Urothelium cell line (cell line): ENCODE results near the gene CFAP251.
"Not testable (repeated sequence)": the region's sequence is repeated elsewhere in the genome, so short reads cannot be mapped to it uniquely, and the experiment has no call there.

Source experiments
- DNase-seq: peaks from one replicate; pipeline ENCODE4 v3.0.0; 2011; ENCODE audit warnings: low spot score, mixed read lengths
- FAIRE-seq: peaks from 2 replicates; lab custom pipeline; 2011; peaks lifted over from hg19 to GRCh38; lab: Jason Lieb, UNC

Gene CFAP251

GRCh38 chr12:121899590-121899989 is 18.8 kb upstream of the CFAP251 start:
- FAIRE-seq (no peak), DNase-seq (no peak)

DNA sequence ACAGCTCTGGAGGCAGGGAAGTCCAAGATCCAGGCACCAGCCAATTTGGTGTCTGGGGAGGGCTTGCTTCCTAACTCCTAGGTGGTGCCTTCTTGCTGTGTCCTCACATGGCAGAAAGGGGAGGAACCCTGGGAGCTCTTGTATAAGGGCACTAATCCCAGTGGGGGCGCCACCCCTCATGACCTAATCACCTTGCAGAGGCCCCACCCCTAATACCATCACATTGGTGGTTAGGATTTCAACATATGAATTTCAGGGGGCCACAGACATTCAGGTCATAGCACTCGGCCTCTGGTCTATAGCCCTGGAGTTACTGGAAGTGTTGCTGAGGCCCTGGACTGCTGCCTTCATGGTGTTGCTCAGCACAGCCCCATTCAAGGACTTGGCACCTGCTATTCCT is 15.2 kb upstream of the CFAP251 start:
- FAIRE-seq (no peak), DNase-seq (no peak)

DNA sequence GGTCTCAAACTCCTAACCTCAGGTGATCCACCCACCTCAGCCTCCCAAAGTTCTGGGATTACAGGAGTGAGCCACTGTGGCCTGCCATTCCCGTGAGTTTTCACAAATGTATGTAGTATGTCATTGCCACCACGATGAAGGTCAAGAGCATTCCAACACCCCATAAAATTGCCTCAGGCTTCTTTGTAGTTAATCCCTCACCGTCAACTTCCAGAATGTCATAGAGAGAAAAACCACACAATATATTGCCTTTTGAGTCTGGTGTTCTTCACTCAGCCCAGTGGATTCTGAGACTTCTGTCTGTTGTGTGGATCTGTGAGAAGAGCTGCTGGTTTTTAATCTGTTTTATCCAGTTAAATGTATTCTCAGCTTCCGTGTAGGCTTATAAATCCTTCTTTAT is 12.6 kb upstream of the CFAP251 start:
- no peak for DNase-seq
- FAIRE-seq: no peak

GRCh38 chr12:121908702-121909101 is 9.7 kb upstream of the CFAP251 start:
- FAIRE-seq (no peak), DNase-seq (no peak)

GRCh38 chr12:121911824-121912585 is 6.4 kb upstream of the CFAP251 start:
- DNase-seq (no peak), FAIRE-seq (no peak)

DNA sequence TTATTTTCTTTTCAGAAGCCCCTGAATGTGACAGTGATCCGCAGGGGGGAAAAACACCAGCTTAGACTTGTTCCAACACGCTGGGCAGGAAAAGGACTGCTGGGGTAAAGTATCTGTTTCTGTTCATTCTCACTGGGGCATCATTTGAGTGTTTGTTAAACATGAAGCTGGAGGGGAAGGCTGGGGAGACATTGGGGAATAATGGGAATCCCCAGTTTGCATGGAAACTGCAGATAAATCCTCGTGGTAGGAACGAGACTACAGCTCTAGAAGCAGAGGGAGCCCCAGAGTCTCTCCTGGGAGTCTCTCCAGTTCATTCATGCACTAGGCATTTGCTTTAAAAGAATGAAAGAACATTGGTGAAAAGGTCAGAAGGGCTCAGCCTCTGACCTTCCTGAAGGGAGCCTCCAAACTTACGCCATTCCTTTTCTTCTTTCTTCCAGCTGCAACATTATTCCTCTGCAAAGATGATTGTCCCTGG is 2.5 kb upstream of the CFAP251 start:
- no peak for DNase-seq

DNA sequence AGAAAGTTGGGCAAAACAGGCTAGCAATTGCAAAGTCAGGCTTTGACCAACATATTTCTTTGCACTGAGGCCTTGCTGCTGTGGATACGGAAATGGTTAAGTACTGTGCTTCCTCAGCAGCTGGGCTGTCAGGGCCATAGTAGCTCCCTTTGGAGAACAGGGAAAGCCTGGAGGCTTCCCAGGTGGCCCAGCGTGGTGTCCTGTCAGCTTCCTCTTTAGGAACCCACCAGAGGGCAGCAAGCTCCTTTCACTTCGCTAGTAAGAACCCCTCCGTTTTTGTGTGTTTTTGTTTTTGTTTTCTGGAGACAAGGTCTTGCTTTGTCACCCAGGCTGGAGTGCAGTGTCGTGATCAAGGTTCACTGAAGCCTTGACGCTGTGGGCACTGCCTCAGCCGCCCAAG is 1.7 kb upstream of the CFAP251 start:
- no peak for DNase-seq
- FAIRE-seq: no peak

More for the DNA sequence above, 2.5 kb upstream of the CFAP251 start:
- no peak for FAIRE-seq

GRCh38 chr12:121918679-121919038 is 267 bp downstream of the CFAP251 start:
- FAIRE-seq: no peak

DNA sequence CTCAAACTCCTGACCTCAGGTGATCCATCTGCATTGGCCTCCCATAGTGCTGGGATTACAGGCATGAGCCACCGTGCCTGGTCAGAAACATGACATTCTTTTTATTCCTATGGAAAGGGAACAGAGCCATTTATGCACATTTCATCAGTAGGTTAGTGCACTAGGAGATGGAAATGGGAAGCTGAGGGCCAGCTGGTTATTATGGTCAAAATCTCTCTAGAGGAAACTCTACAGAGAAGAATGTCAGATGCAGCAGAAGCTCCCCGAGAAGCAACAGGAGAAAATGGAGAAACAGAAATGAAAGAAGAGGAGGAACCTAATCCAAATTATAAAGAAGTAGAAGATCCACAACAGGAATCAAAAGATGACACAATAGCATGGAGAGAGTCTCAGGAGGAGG is 2.7 kb downstream of the CFAP251 start:
- DNase-seq (no peak), FAIRE-seq (no peak)

More at GRCh38 chr12:121918679-121919038, 267 bp downstream of the CFAP251 start:
- DNase-seq: no peak

DNA sequence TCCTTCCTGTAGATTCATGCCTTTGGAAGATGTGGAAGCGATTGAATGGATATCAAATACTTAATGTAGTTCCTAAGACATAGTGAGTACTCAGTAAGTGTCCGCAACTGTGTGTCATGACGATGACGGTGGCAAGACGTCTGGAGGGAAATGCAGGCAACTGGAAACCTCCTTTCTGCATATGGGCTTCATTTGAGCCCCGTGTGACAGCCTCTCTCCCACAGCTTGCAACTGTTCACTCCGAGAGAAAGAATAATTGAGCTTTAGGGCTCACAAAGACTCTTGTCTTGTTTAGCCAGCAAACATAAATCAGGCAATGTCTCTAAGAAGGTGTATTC is 6.9 kb downstream of the CFAP251 start:
- FAIRE-seq (no peak), DNase-seq (no peak)

DNA sequence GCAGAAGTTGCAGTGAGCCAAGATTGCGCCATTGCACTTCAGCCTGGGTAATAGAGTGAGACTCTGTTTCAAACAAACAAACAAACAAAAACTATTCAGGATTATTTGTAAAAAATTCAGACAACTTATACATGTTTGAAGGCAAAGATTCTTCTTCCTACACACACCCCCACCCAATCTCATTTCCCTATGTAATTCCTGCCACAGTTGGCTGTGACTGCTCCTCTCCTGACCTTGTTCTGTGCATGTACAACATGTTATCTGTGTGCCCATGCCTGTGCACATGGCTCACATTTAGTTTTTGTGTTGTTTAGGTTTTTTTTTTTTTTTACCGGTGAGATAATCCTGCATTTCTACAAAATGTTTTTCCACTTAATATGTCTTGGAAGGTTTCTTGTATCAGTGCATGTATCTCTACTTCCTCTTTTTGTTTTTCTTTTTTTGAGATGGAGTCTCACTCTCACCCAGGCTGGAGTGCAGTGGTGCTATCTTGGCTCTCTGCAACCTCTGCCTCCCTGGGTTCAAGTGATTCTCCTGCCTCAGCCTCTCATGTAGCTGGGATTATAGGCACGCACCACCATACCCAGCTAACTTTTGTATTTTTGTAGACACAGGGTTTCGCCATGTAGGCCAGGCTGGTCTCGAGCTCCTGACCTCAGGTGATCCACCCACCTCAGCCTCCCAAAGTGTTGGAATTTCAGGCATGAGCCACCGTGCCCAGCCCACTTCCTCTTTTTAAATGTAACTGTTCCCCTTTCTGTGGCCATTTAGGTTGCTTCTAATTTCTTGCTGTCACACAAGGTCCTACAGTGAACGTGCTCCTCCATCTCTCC is 8.7 kb downstream of the CFAP251 start:
- no peak for DNase-seq
- FAIRE-seq: no peak

GRCh38 chr12:121927813-121928212 is 9.4 kb downstream of the CFAP251 start:
- FAIRE-seq (no peak), DNase-seq (no peak)

- DNase-seq, FAIRE-seq: not testable (repeated sequence)
Measured at GRCh38 chr12:121929545-121929944, 11.2 kb downstream of the CFAP251 start.

GRCh38 chr12:121930862-121931261 is 12.5 kb downstream of the CFAP251 start:
- no peak for FAIRE-seq
- DNase-seq: no peak

GRCh38 chr12:121932176-121932536 is 13.8 kb downstream of the CFAP251 start:
- no peak for DNase-seq
- no peak for FAIRE-seq

GRCh38 chr12:121932914-121933521 is 14.6 kb downstream of the CFAP251 start:
- no peak for DNase-seq
- FAIRE-seq: no peak

DNA sequence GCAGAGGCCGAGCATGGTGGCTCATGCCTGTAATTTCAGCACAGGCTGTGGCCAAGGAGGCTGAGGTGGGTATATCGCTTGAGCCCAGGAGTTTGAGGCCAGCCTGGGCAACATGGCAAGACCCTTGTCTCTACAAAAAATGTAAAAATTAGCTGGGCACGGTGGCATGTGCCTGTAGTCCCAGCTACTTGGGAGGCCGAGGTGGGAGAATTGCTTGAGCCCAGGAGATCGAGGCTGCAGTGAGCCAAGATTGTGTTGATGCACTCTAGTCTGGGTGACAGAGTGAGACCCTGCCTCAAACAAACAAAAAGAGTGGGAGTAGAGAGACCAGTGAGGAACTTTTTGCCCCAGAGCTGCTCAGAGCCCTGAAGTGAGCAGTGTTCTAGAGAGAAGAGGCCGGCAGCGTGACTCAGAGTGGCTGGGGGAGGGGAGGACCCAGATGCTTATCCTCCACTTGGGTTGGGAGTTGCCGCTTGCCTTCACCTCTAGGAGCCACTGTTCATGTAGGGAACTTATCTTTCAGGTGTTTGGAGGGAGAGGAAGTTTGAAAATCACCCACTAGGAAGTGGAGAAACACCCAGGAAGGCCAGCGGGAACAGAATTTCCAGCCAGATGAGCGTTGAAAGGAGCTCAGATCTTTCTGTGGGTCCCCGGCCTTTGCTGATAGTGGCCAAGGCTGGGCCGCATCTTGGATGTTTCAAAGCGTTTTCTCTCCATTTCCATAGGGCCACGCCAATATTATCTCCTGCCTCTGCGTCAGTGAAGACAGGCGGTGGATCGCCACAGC is 15.3 kb downstream of the CFAP251 start:
- DNase-seq (peak; percentile 33), FAIRE-seq (no peak)

DNA sequence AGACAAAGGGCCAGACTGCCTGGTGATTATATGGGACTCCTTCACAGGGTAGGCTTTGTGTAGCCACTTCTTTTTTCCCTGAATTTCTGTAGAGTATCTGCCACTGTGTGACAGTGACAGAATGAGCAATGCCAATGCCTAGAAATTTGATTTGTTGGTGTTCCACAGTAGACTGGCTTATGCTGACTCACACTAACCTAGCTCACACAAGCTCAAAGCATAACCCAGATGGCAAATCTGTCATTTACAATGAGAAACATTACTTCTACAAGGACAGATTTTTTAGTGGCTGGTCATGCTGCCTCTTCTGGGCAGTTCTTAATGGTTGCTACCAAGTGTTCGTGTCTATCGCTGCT is 15.9 kb downstream of the CFAP251 start:
- FAIRE-seq (no peak), DNase-seq (no peak)

- FAIRE-seq: no peak
- DNase-seq: no peak
Measured at GRCh38 chr12:121937654-121938053, 19.3 kb downstream of the CFAP251 start.

DNA sequence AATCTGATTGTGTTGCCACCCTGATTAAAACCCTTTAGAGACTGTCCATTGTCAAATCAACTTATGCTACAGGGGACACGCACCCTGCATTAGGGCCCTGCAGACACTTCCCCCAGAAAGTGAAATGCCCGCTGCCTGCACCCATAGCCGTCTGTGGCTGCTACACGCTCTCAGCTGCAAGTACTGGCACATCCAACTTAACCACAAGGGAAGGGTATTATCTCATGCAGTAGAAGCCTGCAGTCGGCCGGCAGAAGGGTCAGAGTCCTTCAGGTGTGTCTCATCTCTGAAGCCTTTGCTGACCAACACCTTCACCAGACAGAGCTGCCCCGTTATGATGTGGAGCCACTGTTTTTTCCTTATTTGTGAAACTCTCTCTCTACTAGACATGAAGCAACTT is 20.8 kb downstream of the CFAP251 start:
- DNase-seq: no peak
- FAIRE-seq: no peak
